Fibroblast of skin of left quadriceps (primary cell): ENCODE data around the gene ITGA6.

Experiments
- DNase-seq, 2 experiments: peaks; one replicate each; pipeline ENCODE4 v3.0.0-alpha.2; 2013; ENCODE audit warnings: low read depth in 2 of 2

ITGA6 gene

DNA sequence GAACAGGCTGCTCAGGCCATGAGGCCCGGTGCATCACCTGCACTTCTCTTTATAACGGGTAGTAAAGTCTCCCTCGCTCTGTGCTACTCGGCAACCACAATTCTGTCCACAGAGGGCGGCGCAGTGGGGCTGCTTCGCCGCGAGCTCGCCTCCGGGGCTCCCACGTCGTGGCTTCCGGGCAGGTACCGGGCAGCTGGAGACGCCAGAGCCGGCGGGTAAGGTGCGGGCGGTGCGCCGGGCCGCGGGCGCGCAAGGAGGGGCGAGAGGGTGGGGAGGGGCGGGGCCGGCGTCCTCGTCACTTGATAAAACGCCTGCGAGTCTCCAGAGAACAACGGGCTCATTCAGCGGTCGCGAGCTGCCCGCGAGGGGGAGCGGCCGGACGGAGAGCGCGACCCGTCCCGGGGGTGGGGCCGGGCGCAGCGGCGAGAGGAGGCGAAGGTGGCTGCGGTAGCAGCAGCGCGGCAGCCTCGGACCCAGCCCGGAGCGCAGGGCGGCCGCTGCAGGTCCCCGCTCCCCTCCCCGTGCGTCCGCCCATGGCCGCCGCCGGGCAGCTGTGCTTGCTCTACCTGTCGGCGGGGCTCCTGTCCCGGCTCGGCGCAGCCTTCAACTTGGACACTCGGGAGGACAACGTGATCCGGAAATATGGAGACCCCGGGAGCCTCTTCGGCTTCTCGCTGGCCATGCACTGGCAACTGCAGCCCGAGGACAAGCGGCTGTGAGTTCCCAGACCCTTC, at the start of gene ITGA6:
TSS of gene ITGA6 (plus strand) at position 331 of the 734 bp plus-strand sequence.
- no peak for DNase-seq

DNA sequence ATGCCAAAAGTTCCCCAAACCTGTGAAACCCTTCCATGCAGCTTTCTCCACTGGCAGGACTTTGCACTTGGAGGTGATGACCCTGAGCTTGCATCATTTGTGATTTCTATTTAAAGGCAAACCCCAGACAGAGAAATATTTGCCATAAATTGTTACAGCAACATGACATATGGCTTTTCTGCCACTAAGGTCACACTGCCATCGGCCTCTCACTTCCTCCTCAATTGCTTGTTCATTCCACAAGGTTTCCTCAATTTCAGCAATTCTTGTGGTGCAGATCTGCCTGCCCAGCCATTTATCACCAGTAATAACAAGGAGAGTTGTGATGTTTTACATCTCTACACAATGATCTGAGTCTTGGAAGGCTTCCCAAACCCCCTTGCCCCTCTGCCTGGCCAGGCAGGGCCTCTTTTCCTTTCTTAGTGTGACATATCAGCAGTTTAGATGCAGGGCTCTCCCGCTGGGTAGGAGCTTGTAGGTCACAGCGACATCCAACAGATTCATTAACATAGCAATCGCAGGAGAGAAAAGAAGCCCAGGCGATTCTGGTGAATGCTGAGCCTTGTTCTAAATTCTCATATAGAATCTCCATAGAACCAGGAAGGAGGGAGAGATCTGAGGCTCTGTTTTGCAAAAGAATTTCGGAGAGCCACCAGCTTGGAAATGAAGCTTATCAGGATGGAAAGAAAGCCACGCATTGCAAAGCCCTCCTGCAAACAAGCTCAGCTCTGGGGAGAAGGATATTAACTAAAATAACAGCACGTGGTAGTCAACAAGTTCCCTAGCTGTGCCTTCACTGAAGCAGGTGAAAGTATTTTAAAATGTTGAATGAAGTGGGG, 46.7 kb upstream of the ITGA6 start:
- no peak for DNase-seq

DNA sequence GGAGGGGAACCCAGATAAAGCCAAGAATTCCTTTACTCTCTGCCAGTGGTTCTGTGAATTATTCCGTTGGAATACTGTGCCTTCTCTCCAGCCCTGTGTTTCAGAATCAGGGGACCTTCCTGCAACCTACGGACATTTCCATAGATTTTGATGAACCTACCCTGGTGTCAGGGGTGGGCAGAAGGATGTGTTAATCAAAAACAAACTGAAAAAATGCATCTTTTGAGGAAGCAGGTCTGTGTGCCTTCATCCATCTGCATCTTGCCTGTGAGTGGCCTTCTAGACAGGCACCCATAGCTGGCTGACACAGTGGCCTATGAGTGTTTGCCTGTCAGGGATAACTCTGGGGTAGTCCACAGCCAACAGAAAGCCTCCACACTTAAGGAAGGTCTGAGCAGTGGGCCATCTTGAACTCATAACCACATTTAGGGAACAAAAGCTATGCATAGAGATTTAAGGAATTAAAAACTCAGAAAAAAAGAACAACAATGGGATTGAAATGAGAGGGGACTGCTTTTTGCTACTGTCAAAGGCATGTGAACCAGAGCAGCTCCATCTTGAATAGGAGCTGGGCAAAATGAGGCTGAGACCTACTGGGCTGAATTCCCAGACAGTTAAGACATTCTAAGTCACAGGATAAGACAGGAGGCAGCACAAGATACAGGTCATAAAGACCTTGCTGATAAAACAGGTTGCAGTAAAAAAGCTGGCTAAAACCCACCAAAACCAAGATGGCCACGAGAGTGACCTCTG, 45.9 kb upstream of the ITGA6 start:
- DNase-seq, result no peak

DNA sequence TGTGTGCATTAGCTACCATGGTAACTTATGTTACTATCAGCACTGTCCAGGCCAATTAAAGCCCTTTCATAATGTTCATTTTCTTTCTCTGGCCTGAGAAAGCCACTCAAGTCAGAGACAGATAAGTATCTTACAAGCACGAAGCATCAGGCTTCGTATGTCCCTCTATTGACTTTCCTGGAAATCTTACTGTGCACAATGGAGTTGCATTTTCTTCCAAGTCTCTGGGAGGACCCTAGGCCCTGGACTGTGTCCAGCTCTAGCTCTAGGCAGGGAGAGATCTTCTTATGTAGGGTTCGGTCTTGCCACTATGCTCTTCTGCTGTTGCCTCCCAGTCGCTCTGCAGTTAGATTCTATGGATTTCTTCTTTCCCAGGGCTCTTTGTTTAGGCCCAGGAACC, 40.0 kb upstream of the ITGA6 start:
- DNase-seq, result no peak

DNA sequence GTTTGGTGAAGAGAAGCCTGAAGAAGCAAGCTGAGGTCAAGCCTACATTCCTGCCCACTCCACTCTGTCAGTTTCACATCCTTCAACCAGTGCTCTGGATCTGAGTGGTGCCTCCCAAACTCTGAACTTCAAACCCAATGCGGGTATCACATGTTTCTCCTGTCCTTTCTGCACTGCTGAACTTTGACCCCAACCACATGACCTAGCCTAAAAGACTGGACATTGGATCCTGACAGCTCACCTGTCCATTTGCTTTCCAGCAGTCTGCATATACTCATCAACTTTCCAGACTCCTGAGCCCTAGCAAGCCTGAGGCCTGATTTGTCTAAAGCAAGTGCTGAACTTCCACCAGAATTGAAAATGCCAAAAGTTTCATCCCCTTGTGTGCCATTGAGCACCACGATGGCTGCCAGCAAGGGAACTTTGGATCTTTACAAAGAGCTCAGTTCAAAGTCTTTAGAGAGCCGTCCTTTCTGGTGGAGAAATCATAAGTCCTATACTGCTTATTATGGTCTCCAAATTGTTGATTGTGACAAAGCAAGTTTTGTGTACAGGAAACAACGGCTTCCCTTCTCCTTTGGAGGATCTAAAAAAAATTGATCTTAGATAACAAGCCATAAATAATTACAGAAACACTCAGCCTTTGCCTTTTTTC, 37.6 kb upstream of the ITGA6 start:
- DNase-seq, result no peak

DNA sequence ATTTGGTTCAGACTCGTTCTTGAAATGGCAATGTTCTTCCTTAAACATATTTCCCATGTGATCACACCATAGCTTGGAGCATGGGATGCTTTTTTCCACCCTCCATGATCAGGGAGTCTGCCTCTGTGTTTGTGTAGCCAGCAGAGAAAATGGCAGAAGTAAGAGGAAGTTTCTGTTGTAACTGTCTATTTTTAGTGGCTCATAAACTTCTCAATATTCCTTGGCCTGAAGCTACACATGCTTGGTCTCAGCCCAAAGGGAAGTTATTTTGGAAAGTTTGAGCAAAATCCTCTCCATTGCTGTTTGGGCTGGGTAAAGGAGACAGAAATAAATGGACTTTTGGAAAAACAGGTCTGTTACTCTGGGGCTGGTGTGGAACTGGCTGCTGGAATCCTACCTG, 33.4 kb upstream of the ITGA6 start:
- no peak for DNase-seq

DNA sequence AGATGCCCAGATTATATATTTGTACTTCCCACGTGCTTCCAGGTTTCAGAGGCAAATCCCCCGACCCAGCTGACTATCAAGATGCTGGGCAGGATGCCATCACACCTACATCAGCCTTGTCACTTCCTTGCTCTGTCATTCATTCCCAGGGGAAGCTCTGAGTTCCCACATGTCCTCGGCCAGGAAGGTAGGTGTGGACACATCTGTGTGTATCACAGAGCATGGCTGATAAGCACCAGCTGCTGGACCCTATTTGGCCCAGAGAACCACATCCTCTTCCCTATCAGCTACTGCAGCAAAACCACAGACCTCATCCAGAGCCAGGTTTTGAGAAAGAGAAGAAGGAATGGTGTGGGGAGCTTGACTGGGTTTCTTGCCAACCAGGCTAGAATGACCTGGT, 31.9 kb upstream of the ITGA6 start:
- no peak for DNase-seq

DNA sequence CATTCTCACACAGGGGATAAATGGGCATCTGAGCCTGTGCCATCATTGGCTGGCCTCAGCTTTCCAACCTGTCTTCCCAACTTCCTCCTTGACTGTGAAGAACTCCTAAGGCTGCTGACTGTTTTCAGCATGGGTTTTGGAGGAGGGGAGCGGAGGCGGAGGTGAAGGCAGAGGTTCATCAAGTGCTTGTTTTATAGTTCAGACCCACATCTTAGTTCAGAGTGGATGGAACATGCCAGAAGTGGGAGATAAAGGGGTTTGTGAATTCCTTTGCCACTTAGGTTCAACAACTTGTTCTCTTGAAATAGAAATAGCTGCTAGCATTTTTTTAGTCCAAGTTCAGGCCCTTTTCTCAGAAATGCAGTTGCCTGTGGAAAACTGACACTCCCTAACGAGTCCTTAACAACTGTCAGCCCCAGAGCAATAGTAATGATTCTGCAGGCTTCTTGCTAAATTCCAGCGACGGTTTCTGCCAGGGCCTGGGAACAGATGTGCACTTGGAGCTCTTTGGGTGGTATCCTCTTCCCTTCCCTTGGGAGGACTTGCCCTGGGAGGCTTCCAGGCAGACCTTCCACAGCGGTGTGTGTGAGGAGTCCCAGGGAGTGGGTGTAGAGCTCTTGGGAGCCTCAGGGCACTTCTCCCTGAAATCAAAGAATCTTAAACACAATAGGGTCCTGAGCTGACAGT, 30.1 kb upstream of the ITGA6 start:
- no peak for DNase-seq

DNA sequence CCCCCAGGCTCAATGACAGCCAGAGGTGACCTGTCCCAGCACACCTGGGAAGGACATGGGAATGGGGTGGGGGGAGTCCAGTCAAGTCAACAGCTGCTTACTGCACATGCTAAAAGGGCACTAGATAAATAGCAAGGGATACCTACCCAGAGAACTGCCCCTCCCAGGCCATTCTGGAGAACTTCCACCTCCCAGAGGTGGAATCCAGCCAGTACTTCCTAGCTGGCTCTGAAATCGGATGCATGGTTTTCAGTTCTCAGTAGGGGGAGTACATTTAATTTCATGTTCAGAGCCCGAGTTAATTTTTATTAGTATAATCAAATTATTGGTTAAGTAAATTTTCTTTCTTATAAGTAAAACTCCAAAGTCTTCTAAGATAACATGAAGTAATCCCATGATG, 28.9 kb upstream of the ITGA6 start:
- no peak for DNase-seq

DNA sequence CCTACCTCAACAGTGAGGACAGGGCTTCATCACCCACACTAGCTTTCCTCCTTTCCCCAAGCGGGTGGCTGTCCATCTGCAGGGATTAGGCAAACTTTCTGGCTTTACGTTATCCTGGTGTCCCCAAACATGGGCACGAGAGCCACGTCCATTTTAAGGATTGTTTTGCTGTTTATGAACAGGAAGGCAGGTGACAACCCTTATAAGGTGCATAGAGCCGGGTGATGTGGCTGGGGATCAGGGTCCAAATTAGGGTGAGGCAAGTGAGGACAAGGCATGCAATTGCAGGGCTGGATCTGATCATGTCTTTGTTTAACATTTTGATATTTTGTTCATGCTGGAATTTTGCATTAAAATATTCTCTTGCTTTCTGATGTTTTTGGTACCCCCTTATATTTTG, 27.6 kb upstream of the ITGA6 start:
- no peak for DNase-seq

DNA sequence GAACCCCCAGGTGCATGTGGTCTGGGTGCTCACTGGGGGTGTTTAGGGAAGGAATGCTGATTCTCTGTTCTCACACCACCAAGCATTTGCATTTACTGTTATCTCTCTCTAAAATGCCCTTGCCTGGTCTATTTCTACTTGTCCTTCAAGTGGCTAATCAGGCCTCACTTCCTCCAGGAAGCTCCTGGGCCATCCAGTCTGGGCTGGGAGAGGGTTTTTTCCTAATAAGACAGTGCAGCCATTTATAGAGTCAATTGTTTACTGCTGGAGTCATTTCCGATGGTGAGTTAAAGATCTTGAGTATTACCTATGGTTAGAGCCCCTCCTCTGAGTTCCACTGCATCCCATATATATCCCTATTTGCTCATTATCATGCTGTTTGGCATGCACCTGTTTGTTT, 25.2 kb upstream of the ITGA6 start:
- no peak for DNase-seq

DNA sequence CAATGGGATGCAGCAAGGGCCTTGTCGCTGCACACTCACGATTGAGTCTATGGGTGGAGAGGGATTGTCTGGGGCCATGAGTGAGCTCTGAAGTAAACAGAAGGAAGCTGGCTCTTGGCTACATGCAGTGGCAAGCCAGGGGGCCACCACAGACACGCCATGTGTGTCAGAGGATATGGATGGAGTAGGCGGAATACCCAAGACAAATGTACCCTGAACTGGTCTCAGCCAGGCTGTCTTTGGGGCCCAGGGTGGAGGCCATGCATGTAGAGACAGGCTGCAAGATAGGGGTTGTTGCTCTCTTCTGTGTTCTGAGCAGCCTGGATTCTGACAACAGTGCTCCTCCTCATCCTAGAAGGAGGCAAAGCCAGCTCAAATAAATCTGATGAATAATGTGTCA, 24.0 kb upstream of the ITGA6 start:
- no peak for DNase-seq

DNA sequence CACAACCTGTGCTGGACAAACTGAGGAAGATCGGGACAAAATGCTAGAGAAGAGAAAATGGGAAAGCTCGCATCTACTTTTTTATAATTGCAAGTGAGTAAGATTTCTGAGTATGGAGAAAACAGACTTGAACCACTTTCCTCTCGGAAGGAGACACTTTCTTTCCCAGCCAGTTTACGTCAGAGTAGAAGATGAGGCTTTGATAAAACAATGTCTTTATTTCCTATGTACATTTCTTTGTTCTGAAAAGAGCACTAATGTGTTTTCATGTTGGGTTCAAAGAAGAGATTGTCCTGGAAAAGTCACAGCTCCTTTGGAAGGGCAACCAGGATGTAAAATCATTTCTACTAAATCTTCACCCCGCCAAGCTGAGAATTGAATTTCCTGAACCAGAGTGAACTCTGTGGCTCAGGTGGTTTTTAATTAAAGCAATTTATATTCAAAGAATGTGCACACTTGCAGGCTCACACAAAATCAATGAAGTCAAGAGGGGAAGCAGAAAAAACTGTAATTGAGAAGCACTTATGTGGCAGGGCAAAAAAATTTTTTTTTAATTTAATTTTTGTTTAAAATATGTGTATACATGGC, 23.4 kb upstream of the ITGA6 start:
- no peak for DNase-seq

DNA sequence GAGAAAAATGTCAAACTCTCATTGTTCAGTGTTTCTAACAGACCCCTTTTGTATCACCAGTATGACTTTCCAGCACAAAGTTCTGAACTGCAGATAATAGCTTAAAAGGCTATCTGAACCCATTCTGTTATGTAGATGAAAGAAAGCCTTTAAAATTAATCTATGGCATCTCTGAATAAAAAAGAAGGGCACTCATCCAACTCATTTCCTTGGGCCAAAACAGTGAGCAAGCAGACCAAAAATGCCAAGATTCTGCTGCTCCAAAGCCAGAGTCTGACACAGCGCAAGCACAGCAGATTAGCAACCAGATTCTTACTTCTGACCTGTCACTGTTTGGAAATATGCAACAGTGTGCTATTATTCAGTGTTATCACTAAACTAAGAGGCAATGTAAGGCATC, 22.6 kb upstream of the ITGA6 start:
- peak; percentile 60 to 63 for DNase-seq

DNA sequence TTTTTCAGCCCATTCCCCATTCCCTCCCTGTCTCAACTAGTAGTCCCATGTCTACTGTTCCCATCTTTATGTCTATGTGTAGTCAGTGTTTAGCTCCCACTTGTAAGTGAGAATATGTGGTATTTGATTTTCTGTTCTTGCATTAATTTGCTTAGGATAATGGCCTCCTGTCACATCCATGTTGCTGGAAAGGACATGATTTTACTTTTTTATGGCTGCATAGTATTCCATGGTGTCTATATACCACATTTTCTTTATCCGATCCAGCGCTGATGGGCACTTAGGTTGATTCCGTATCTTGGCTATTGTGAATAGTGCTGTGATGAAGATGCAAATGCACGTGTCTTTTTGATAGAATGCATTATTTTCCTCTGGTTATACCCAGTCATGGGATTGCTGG, 21.7 kb upstream of the ITGA6 start:
- DNase-seq, result no peak

DNA sequence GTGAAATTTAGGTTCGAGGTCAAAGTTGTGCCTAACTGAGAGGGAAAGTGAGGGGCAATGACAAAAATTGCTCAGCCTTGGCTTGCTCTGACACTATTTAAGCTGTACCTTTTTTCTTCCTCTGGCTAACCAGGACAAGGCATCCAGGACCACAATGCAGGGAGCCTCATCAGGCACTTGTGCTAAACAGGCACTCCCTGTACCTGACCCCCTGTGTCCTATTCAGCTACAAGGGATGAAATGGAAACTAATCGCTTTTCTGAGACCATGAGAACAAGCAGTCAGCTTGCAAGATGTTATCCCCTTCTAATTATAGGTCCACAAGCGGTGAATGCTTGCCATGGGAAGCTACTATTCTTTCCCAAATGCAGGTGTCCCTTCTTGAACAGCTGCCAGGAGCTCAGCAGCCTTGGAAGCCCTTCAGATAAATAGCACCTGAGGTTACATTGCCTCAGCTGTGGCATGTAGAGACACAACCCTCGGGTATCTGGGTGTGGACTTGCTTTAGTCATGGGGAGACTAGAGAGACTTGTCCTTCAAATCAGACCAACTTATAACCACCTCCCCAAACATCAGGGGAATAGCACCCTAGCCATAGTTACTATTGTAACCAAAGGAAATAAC, 19.1 kb upstream of the ITGA6 start:
- no peak for DNase-seq

DNA sequence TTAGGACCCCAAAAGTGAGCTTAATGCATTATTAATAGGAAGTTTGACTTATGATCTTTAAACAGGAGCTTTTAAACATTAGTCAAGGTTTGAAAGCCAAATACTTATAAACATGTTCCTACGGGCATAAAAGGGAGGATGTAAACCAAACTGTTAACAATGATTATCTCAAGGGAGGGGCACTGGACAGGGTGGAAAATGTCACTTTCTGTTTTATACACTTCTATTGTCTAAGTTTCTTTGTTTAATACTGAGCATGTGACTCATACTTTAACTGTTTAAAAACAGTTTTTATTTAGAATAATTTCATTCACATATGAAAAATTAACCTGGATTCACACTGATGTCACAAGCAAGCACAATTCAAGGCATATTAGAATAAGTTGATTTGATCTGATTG, 18.3 kb upstream of the ITGA6 start:
- no peak for DNase-seq

DNA sequence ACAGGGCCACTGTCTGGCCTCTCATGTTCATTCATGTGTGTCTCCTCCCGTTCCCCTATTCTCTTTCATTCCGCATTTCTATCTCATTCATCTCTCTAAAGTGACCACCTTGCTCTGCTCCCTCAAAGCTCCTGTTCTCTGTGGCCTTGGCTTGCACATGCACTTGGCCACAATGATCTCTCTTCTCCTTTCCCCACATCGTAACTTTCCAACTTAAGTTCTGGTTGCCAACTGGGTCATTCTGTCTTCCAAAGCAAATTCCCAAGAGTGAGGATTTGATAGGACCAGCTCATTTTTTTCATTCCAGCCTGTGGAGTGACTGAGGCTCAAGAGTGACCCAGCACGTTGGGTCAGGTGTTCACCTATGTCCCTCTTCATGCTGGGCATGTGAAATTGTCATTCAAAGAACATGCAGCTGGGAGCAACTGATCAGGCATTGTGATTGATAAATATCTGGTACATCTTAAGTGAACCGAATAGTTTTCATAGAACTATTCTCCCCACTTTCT, 14.3 kb upstream of the ITGA6 start:
- DNase-seq, result no peak

DNA sequence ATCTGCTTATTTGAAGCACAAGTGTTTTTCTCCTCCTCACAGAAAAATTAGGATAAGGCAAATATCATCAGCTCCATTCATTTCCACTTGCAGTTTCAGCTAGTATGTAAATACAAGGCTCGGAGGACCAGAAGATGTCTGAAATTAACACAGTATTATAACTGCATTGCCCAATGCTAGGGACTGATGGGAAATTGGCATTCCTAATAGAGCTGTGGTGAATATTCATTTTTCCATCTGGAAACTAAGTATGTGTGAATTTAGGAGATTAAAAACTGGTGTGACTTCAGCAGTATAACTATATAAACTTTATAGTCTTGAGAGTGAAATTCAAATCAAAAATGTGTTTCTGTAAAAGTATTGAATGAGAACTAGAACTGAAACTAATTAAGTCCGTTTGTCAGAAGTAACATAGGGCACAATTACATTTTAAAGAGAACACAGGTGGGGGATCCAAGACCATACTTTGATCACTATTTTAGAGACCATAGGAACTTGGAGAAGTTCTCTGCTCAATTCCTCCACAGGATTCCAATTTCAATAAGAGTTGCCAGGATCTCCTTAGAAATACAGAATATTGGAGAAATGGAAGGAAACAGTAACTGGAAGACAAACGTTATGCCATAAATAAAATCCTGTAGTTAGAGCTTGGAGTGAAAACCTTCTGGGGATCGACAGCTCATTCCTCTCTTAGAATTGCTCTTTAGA, 12.1 kb upstream of the ITGA6 start:
- DNase-seq, result no peak

DNA sequence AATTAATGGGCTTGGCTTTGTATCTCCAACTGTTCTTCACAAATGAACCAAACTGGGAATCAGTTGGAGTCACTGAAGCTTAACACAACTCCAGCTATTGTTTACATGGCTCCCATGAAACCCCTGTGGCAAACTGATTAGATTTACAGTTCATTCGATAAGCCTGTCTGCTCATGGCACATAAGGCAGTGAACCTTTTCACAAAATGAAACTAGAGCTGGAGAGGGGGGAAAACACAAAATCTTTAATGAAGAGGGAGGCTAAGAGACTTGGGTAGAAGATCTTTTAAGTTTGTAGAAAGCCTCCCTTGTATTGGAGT, 11.6 kb upstream of the ITGA6 start:
- DNase-seq, result no peak
